DOHH2 (cell line): ENCODE measurements around the gene B4GAT1.
"Not testable (repeated sequence)": the region's sequence is repeated elsewhere in the genome, so short reads cannot be mapped to it uniquely, and the experiment has no call there.

ENCODE experiments used
- H3F3A ChIP-seq: fragments of 200-600 bp; sonication (generic), shearing (Covaris generic); 2 replicates; pipeline ENCODE4 v1.6.0; 2016; ENCODE audit warnings: antibody characterized with exemption, mild to moderate bottlenecking; ENCODE audit not compliant: control insufficient read depth, insufficient read depth
- H3K27ac ChIP-seq: fragments of 200-600 bp; sonication (generic); 2 replicates; pipeline ENCODE4 v1.5.1; 2014; ENCODE audit warnings: low read depth, mild to moderate bottlenecking, low read length, moderate library complexity
- H3K27me3 ChIP-seq: fragments of 200-600 bp; sonication (generic); 2 replicates; pipeline ENCODE4 v1.6.1; 2014; ENCODE audit warnings: mild to moderate bottlenecking, low read length, mixed read lengths; ENCODE audit not compliant: control insufficient read depth
- H3K36me3 ChIP-seq: fragments of 200-600 bp; sonication (generic); 2 replicates; pipeline ENCODE4 v1.6.1; 2014; ENCODE audit warnings: mild to moderate bottlenecking, low read length, moderate library complexity, mixed read lengths; ENCODE audit not compliant: control insufficient read depth
- H3K4me1 ChIP-seq: fragments of 200-600 bp; sonication (generic); 2 replicates; pipeline ENCODE4 v1.6.1; 2014; ENCODE audit warnings: mild to moderate bottlenecking, low read length, mixed read lengths; ENCODE audit not compliant: control insufficient read depth
- H3K4me2 ChIP-seq: fragments of 200-600 bp; sonication (generic); 2 replicates; pipeline ENCODE4 v1.6.0; 2014; ENCODE audit warnings: mild to moderate bottlenecking, low read length, moderate library complexity
- H3K4me3 ChIP-seq: fragments of 200-600 bp; sonication (generic); 2 replicates; pipeline ENCODE4 v1.5.1; 2014; ENCODE audit warnings: mild to moderate bottlenecking, low read length, mixed read lengths
- H3K79me2 ChIP-seq: fragments of 200-600 bp; sonication (generic); 2 replicates; pipeline ENCODE4 v1.6.1; 2014; ENCODE audit warnings: mild to moderate bottlenecking, low read length, mixed read lengths; ENCODE audit not compliant: control insufficient read depth
- H3K9me2 ChIP-seq: fragments of 200-600 bp; sonication (generic); replicated peaks from 2 replicates; pipeline ENCODE4 v1.6.1; 2014; ENCODE audit warnings: mild to moderate bottlenecking, low read length, mixed read lengths; ENCODE audit not compliant: control insufficient read depth
- H3K9me3 ChIP-seq: fragments of 200-600 bp; sonication (generic); 2 replicates; pipeline ENCODE4 v1.6.1; 2014; ENCODE audit warnings: antibody characterized with exemption, low read length, mixed read lengths; ENCODE audit not compliant: control insufficient read depth, insufficient read depth
- H4K20me1 ChIP-seq: fragments of 200-600 bp; sonication (generic); 2 replicates; pipeline ENCODE4 v1.6.0; 2014; ENCODE audit warnings: low read depth, mild to moderate bottlenecking, antibody characterized with exemption, low read length, moderate library complexity; ENCODE audit not compliant: control insufficient read depth, insufficient read depth
- EZH2phosphoT487 ChIP-seq: fragments of 200-600 bp; sonication (generic); IDR thresholded peaks from 2 replicates; pipeline ENCODE4 v1.6.1; 2017; ENCODE audit warnings: borderline replicate concordance, mild to moderate bottlenecking, antibody characterized with exemption, low read length, moderate library complexity, mixed read lengths
- TF ChIP-seq, protein P1 (sequence below): fragments of 200-600 bp; sonication (generic); IDR thresholded peaks from one replicate; pipeline ENCODE4 v1.5.1; 2014; ENCODE audit warnings: antibody characterized with exemption, mild to moderate bottlenecking, low read depth, low read length; ENCODE audit not compliant: poor library complexity, severe bottlenecking

The B4GAT1 gene

DNA sequence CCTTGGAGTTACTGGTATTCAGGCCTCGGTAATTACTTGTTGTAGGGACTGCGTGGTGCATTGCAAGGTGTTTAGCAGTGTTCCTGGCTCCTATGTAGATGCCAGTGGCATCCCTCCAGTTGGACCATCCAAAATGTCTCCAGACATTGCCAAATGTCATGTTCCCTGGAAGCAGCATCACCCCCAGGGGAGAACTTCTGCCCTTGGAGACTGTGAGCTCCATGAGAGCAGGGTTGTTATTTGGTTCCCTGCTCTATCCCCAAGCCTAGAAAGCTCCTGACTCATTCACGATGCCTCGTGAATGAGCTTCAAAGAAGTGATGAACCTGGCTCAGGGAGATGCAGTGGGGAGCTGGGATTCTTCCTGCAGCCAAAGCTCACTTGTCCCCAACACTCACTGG is 25.8 kb downstream of the B4GAT1 start:
- peaks cover 50% of the 10 kb centered on the region for H3K4me1 ChIP-seq
- H3K4me3 ChIP-seq, result no peak overlapping the region
- TF ChIP-seq, protein P1, sequence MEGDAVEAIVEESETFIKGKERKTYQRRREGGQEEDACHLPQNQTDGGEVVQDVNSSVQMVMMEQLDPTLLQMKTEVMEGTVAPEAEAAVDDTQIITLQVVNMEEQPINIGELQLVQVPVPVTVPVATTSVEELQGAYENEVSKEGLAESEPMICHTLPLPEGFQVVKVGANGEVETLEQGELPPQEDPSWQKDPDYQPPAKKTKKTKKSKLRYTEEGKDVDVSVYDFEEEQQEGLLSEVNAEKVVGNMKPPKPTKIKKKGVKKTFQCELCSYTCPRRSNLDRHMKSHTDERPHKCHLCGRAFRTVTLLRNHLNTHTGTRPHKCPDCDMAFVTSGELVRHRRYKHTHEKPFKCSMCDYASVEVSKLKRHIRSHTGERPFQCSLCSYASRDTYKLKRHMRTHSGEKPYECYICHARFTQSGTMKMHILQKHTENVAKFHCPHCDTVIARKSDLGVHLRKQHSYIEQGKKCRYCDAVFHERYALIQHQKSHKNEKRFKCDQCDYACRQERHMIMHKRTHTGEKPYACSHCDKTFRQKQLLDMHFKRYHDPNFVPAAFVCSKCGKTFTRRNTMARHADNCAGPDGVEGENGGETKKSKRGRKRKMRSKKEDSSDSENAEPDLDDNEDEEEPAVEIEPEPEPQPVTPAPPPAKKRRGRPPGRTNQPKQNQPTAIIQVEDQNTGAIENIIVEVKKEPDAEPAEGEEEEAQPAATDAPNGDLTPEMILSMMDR, result no peak
- TF ChIP-seq EZH2phosphoT487, result no peak
- no peaks in the 10 kb centered on the region for H3K27me3 ChIP-seq
- H4K20me1 ChIP-seq, result no peaks in the 10 kb centered on the region
- H3K79me2 ChIP-seq, result no peaks in the 10 kb centered on the region
- H3K4me2 ChIP-seq, result no peak overlapping the region
- peaks cover 11% of the 10 kb centered on the region for H3F3A ChIP-seq
- peaks cover 8% of the 10 kb centered on the region; the same call in 1 of the 2 replicates for H3K9me3 ChIP-seq
- H3K9me2 ChIP-seq, result no peaks in the 10 kb centered on the region
- no peaks in the 10 kb centered on the region for H3K36me3 ChIP-seq
- H3K27ac ChIP-seq, result no peak overlapping the region

DNA sequence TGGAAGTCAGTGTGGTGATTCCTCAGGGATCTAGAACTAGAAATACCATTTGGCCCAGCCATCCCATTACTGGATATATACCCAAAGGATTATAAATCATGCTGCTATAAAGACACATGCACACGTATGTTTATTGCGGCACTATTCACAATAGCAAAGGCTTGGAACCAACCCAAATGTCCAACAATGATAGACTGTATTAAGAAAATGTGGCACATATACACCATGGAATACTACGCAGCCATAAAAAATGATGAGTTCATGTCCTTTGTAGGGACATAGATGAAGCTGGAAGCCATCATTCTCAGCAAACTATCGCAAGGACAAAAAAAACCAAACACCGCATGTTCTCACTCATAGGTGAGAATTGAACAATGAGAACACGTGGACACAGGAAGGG is 26.7 kb downstream of the B4GAT1 start:
- not testable (repeated sequence) for H3K9me3 ChIP-seq, H3K4me2 ChIP-seq, H4K20me1 ChIP-seq, H3K4me3 ChIP-seq, H3K27me3 ChIP-seq, H3K79me2 ChIP-seq, H3K9me2 ChIP-seq, H3K36me3 ChIP-seq, H3K27ac ChIP-seq
- Histone ChIP-seq H3K4me1 (peaks cover 46% of the 10 kb centered on the region), H3F3A (peaks cover 11% of the 10 kb centered on the region)

DNA sequence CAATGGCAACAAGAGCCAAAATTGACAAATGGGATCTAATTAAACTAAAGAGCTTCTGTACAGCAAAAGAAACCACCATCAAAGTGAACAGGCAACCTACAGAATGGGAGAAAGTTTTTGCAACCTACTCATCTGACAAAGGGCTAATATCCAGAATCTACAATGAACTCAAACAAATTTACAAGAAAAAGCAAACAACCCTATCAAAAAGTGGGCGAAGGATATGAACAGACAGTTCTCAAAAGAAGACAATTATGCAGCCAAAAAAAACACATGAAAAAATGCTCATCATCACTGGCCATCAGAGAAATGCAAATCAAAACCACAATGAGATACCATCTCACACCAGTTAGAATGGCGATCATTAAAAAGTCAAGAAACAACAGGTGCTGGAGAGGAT is 27.1 kb downstream of the B4GAT1 start:
- H3K9me3 ChIP-seq, H3K27me3 ChIP-seq, H3K4me2 ChIP-seq, H3K36me3 ChIP-seq, H3K4me3 ChIP-seq, H3K27ac ChIP-seq, H3K9me2 ChIP-seq, H4K20me1 ChIP-seq, H3K79me2 ChIP-seq: not testable (repeated sequence)
- H3F3A ChIP-seq, result peaks cover 11% of the 10 kb centered on the region
- H3K4me1 ChIP-seq, result peaks cover 41% of the 10 kb centered on the region

DNA sequence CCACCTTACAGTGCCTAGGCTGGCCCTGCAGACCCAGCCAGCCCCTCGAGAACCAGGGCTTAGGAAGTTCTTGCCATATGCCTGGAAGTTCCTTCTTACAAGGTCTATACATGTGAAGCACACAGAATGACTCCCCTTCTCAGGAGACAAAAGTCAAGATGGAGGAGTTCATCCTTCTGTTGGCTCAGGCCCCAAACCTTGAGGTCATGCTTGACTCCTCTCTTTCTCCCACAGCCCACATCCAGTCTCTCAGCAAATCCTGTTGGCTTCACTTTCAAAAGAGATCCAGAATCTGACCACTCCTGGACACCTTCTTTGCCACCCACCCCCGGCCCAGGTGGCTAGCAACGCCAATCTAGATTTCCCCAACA is 28.8 kb downstream of the B4GAT1 start:
- TF ChIP-seq, protein P1, result no peak
- TF ChIP-seq EZH2phosphoT487, result no peak
- peak overlapping the region; percentile 94 for H3K27ac ChIP-seq
- H3K79me2 ChIP-seq, result no peaks in the 10 kb centered on the region
- peaks cover 8% of the 10 kb centered on the region; the same call in 1 of the 2 replicates for H3K9me3 ChIP-seq
- no peaks in the 10 kb centered on the region for H4K20me1 ChIP-seq
- H3K27me3 ChIP-seq, result no peaks in the 10 kb centered on the region
- H3K4me1 ChIP-seq, result peaks cover 41% of the 10 kb centered on the region
- peak overlapping the region; percentile 92 for H3K4me2 ChIP-seq
- H3K36me3 ChIP-seq, result no peaks in the 10 kb centered on the region
- H3K4me3 ChIP-seq, result peak overlapping the region; percentile 72
- H3K9me2 ChIP-seq, result no peaks in the 10 kb centered on the region
- H3F3A ChIP-seq, result peaks cover 11% of the 10 kb centered on the region
